ENCODE data around the gene WDR70. TPM values are rescaled to one million over a fixed set of nuclear protein-coding genes. Genes with fewer than 3 reads are reported as not detected.
A peak's percentile ranks its signal among the peaks of the same experiment; 100 is the strongest.

Gene WDR70
- total and polyA plus RNA-seq, 2 donors (not counting 3 experiments of a cell fraction or from before 2014, with no cell fraction given): 6.7 to 37.3 TPM

DNA sequence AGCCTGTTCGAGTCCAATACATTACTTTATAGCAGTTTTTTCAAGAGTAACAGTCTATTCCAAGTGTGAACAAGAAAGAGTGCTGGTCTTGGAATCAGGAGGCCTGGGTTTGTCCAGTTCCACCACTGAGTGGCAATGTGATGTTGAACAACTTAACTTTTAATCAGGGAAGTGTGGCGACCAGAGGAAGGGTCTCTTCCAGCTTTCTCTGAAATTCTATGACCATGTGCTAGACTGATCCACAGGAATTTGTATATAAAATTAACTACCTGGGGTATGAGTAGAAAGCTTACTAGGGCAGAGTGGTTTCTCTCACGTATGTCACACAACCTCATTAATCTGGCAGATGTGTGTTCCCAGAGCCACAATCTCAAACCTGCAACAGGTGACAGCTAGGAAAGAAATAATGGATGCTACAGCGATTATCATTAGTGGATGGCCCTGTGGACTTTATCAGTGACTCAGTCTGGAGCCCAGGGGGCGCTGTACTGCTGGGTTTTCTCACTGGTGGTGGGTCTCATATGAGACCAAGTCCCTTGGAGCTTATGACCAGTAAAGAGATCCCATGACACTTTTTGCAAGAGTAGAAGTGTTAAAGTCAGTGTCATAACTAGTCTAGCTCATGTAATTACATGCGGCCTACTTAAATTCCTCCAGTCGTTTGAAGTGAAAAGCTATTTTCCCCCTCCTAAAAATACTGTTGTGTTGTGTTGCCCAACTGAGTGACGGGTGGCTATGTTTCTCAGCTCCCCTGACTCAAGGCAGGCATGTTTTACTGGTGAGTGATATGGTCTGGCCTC, 344.2 kb downstream of the WDR70 start:
- no peaks in the 10 kb centered on the region for H4K20me1 ChIP-seq (replicated peaks; ENCODE audit: control insufficient read depth, extremely low read depth, insufficient read depth, low read length)
- DNase-seq (ENCODE audit: low read depth, low spot score) (no peak), FAIRE-seq (no peak)
- H3K79me2 ChIP-seq (ENCODE audit: control insufficient read depth, insufficient read depth, low read length): no peaks in the 10 kb centered on the region
- no peak overlapping the region for H2AFZ ChIP-seq (ENCODE audit: low read depth, low read length)
- POLR2A ChIA-PET: no interaction called here
- CTCF ChIA-PET: interaction anchor here (0.7 to 6.6 kb wide), 7 partner anchors 9 to 311 kb away, joined by 3 to 59 read pairs (median 4); no protein-coding TSS in a partner anchor
- no peaks in the 10 kb centered on the region for H3K9me1 ChIP-seq (replicated peaks; ENCODE audit: control insufficient read depth, extremely low read depth, insufficient read depth, low read length)
- H3K4me3 ChIP-seq (replicated peaks in 1 of 3; ENCODE audit: insufficient read depth in 1 of 3, low read depth in 1 of 3, low read length in 3 of 3): no peak overlapping the region
- no TSS peak for BruUV-seq (replicated peaks)
- intact Hi-C loops (cut with micrococcal nuclease): no loop called here
- peaks cover 31% of the 10 kb centered on the region for H3K4me1 ChIP-seq (ENCODE audit: control insufficient read depth, extremely low read depth, insufficient read depth, low read length)
- H3K27ac ChIP-seq (ENCODE audit: insufficient read depth, low read depth, low read length): no peak overlapping the region
- no peaks in the 10 kb centered on the region for H3K9me3 ChIP-seq (replicated peaks; ENCODE audit: control insufficient read depth, insufficient read depth, low read length)
- TF ChIP-seq, protein P1, sequence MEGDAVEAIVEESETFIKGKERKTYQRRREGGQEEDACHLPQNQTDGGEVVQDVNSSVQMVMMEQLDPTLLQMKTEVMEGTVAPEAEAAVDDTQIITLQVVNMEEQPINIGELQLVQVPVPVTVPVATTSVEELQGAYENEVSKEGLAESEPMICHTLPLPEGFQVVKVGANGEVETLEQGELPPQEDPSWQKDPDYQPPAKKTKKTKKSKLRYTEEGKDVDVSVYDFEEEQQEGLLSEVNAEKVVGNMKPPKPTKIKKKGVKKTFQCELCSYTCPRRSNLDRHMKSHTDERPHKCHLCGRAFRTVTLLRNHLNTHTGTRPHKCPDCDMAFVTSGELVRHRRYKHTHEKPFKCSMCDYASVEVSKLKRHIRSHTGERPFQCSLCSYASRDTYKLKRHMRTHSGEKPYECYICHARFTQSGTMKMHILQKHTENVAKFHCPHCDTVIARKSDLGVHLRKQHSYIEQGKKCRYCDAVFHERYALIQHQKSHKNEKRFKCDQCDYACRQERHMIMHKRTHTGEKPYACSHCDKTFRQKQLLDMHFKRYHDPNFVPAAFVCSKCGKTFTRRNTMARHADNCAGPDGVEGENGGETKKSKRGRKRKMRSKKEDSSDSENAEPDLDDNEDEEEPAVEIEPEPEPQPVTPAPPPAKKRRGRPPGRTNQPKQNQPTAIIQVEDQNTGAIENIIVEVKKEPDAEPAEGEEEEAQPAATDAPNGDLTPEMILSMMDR (IDR thresholded peaks at IDR 0.05; ENCODE audit: extremely low read depth in 1 of 2, insufficient read depth in 1 of 2, low read depth in 1 of 2, low read length in 2 of 2): peak; percentile 27 to 45
- no peak for TF ChIP-seq GATA2 (IDR thresholded peaks at IDR 0.05; ENCODE audit: insufficient read depth, insufficient read length, low read depth, low read length)
- TF ChIP-seq, protein P2, sequence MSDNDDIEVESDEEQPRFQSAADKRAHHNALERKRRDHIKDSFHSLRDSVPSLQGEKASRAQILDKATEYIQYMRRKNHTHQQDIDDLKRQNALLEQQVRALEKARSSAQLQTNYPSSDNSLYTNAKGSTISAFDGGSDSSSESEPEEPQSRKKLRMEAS (IDR thresholded peaks at IDR 0.05; ENCODE audit: insufficient read depth, insufficient read length): no peak
- H3K27me3 ChIP-seq (ENCODE audit: control insufficient read depth in 2 of 2, insufficient read depth in 2 of 2, low read length in 2 of 2): no peaks in the 10 kb centered on the region
- no peak overlapping the region for H3K4me2 ChIP-seq (ENCODE audit: insufficient read depth, low read length)
- H3K36me3 ChIP-seq (ENCODE audit: control insufficient read depth in 2 of 2, extremely low read depth in 1 of 2, insufficient read depth in 2 of 2, low read length in 2 of 2): no peaks in the 10 kb centered on the region
- dilution Hi-C loops (cut with MboI; ENCODE audit: extremely low pct_ligation_motif_present, low sequenced_read_pairs): no loop called here
- no peak overlapping the region for H3K9ac ChIP-seq (replicated peaks; ENCODE audit: extremely low read depth, insufficient read depth, low read length)
